ENCODE data around the gene NTM.

NTM gene

DNA sequence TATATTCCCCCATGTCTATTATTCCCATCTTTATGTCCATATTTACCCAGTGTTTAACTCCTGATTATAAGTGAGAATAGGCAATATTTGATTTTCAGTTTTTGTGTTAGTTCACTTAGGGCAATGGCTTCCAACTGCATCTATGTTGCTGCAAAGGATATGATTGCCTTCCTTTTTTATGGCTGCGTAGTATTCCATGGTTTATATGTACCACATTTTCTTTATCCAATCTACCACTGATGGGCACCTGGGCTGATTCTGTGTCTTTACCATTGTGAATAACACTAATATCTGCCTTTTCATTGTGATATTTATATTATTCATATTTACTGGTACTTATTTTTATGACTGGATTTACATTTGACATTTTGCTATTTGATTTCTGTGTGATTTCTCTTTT, 649.6 kb downstream of the NTM start:
- no peaks in the 10 kb centered on the region for H3K9me3 ChIP-seq (ENCODE audit: control insufficient read depth in 2 of 2, low read length in 2 of 2)
- H3K4me1 ChIP-seq (ENCODE audit: control insufficient read depth in 2 of 2, insufficient read depth in 2 of 2, low read length in 2 of 2), result no peaks in the 10 kb centered on the region
- H3K27ac ChIP-seq (ENCODE audit: low read depth in 2 of 2, low read length in 2 of 2), result no peak overlapping the region
- no peaks in the 10 kb centered on the region for H3K36me3 ChIP-seq (ENCODE audit: control insufficient read depth in 2 of 2, insufficient read depth in 2 of 2, low read length in 2 of 2)
- H3K9ac ChIP-seq (ENCODE audit: low read depth in 1 of 2, low read length in 2 of 2), result no peak overlapping the region
- H3K27me3 ChIP-seq (ENCODE audit: control insufficient read depth in 2 of 2, insufficient read depth in 2 of 2, low read length in 2 of 2), result no peaks in the 10 kb centered on the region
- H3K4me3 ChIP-seq (ENCODE audit: low read length in 2 of 2), result no peak overlapping the region

DNA sequence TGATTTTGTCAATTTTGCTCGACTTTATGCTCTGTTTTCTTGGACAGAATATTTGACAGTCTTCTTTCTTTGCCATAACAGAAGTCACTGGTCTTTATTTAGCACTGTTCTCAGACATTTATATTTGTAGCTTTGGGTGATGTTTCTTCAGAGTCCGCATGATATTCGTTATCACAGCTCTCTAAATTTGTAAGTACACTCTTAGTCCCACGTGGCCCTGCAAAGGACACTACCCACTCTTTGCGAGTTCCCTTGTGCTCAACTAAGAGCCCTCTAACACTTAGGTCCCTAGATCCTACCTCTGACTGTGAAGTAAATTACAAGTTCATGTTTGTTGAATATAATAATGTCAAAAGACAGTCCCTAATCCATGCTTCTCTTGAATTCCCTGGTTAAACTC, 651.9 kb downstream of the NTM start:
- no peaks in the 10 kb centered on the region for H3K4me1 ChIP-seq (ENCODE audit: control insufficient read depth in 2 of 2, insufficient read depth in 2 of 2, low read length in 2 of 2)
- H3K27ac ChIP-seq (ENCODE audit: low read depth in 2 of 2, low read length in 2 of 2), result no peak overlapping the region
- no peak overlapping the region for H3K4me3 ChIP-seq (ENCODE audit: low read length in 2 of 2)
- no peaks in the 10 kb centered on the region for H3K27me3 ChIP-seq (ENCODE audit: control insufficient read depth in 2 of 2, insufficient read depth in 2 of 2, low read length in 2 of 2)
- H3K9ac ChIP-seq (ENCODE audit: low read depth in 1 of 2, low read length in 2 of 2), result no peak overlapping the region
- H3K36me3 ChIP-seq (ENCODE audit: control insufficient read depth in 2 of 2, insufficient read depth in 2 of 2, low read length in 2 of 2), result no peaks in the 10 kb centered on the region
- H3K9me3 ChIP-seq (ENCODE audit: control insufficient read depth in 2 of 2, low read length in 2 of 2), result no peaks in the 10 kb centered on the region

DNA sequence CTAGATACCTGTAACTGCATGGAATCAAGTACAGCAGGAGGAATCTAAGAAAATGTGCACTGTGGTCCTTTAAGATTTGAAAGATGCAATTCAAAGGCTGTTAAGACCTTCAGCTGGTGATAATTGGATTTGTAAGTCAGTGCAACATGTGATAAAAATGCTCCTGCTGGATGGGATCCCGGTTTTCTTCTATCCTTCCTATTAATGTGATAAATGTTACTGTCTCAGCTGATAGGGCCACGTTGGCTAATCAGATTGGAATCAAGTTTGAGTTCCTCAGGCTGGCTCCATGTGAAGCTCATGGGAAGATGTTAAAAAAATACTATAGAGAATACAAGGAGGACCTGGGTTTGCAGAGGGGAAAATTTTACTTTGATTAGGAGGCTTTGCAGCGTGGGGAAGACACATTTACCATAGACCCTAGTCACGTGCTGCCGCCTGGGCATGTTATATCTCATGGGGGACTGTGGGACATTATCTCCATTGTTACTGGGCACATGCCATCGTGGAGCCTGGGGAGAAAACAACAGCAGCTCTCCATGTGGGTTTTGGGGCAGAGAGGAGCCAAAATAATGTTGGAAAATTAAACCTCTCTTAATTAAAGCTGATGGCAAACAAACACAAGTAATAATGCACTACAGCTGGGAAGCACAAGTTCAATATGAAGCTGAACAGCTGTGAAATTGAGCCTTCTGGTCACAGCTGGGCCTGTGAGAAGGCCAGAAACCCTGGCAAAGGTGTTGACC, 652.5 kb downstream of the NTM start:
- Histone ChIP-seq H3K36me3 (ENCODE audit: control insufficient read depth in 2 of 2, insufficient read depth in 2 of 2, low read length in 2 of 2) (no peaks in the 10 kb centered on the region), H3K27ac (ENCODE audit: low read depth in 2 of 2, low read length in 2 of 2) (no peak overlapping the region), H3K9me3 (ENCODE audit: control insufficient read depth in 2 of 2, low read length in 2 of 2) (no peaks in the 10 kb centered on the region), H3K4me1 (ENCODE audit: control insufficient read depth in 2 of 2, insufficient read depth in 2 of 2, low read length in 2 of 2) (no peaks in the 10 kb centered on the region), H3K27me3 (ENCODE audit: control insufficient read depth in 2 of 2, insufficient read depth in 2 of 2, low read length in 2 of 2) (no peaks in the 10 kb centered on the region), H3K4me3 (ENCODE audit: low read length in 2 of 2) (no peak overlapping the region), H3K9ac (ENCODE audit: low read depth in 1 of 2, low read length in 2 of 2) (no peak overlapping the region)

DNA sequence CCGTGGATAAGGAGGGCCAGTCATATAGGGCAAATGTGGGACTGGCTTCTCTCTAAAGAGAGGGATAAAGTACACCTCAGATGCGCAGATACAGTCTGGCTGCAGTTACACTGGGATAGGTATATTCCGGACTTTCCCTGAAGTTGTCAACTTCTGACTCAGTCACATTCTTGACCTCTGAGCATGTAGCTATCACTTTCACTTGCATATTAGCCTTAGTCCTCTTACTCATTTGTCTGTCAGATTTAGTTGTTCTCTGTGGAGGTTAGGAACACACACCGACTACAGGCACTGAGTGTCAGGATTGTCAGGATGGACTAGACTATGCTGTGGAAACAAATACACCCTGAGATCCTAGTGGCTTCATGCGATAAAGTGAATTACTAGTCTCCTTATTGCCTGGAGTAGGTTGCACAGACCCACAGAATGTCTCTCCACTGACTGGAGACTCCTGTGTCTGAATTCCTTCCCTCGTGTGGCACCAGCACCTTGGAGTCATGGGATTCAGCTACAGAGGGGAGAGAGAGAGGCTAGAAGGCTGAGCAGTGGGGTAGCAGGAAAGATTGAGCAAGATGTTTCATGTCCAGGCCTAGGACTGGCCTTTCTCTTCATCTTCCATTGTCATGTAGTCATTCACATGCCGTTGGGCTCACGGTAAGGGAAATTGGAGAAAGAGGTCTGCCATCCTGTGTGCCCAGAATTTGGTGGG, 654.3 kb downstream of the NTM start:
- H3K27me3 ChIP-seq (ENCODE audit: control insufficient read depth in 2 of 2, insufficient read depth in 2 of 2, low read length in 2 of 2), result no peaks in the 10 kb centered on the region
- H3K9me3 ChIP-seq (ENCODE audit: control insufficient read depth in 2 of 2, low read length in 2 of 2), result no peaks in the 10 kb centered on the region
- H3K36me3 ChIP-seq (ENCODE audit: control insufficient read depth in 2 of 2, insufficient read depth in 2 of 2, low read length in 2 of 2), result no peaks in the 10 kb centered on the region
- no peak overlapping the region for H3K4me3 ChIP-seq (ENCODE audit: low read length in 2 of 2)
- H3K4me1 ChIP-seq (ENCODE audit: control insufficient read depth in 2 of 2, insufficient read depth in 2 of 2, low read length in 2 of 2), result no peaks in the 10 kb centered on the region
- no peak overlapping the region for H3K9ac ChIP-seq (ENCODE audit: low read depth in 1 of 2, low read length in 2 of 2)
- H3K27ac ChIP-seq (ENCODE audit: low read depth in 2 of 2, low read length in 2 of 2), result no peak overlapping the region

DNA sequence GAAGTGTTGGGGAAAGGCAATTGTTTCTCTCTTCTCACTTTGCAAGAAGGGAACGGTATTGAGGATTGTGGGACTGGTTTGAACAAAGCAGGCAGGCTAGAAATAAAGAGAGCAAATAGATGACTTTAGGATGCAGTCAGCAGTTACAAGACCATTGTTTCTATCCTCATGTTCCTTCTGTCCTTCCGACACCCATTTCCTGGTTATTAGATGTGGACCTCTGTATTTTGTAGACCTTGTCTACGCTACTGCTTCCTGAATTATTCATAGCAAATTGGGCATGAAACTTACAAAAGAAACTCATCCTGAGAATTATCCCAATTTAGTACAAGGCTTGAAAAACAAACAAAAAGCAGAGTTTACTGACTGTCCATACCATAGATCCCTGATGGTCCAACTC, 656.3 kb downstream of the NTM start:
- no peaks in the 10 kb centered on the region for H3K36me3 ChIP-seq (ENCODE audit: control insufficient read depth in 2 of 2, insufficient read depth in 2 of 2, low read length in 2 of 2)

DNA sequence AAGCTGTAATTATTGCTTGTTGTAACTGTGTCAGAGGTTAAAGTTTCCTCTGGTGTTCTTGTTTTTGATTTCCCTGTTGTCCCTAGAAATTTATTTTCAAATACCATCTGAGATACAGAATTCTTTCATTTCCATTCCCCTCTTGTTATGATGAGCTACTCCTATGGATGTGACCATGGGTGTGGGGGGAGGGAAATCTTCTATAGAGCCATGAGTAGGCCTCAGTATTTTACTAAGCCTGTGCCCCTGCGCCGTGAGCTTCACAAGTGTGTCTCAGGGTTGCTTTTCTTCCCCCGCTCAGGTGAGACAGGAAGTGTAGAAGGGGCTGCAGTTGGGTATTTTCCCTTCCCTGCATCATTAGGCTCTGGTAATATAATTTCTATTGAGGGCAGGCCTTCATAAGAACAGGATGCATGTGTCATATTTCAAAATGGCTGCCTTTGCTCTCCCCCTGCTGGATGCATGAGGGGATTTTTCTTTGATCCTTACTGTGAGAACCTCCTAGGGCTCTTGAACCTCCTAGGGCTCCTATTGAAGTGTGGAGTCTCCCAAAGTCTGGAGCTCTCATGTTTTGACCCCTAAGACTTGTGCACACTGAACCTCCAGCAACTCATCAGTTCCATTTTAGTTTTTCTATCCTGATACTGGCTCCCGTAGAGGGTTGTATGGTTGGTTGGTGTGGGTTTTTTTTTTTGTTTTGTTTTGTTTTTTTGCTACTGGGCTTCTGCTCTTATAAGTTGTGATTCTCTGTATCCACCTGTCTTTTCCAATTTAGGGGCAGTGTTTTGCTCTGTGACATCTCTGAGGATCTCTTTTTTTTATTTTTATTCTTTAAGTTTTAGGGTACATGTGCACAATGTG, 658.2 kb downstream of the NTM start:
- Histone ChIP-seq H3K4me1 (ENCODE audit: control insufficient read depth in 2 of 2, insufficient read depth in 2 of 2, low read length in 2 of 2) (no peaks in the 10 kb centered on the region), H3K36me3 (ENCODE audit: control insufficient read depth in 2 of 2, insufficient read depth in 2 of 2, low read length in 2 of 2) (no peaks in the 10 kb centered on the region), H3K4me3 (ENCODE audit: low read length in 2 of 2) (no peak overlapping the region), H3K27me3 (ENCODE audit: control insufficient read depth in 2 of 2, insufficient read depth in 2 of 2, low read length in 2 of 2) (no peaks in the 10 kb centered on the region), H3K9ac (ENCODE audit: low read depth in 1 of 2, low read length in 2 of 2) (no peak overlapping the region), H3K27ac (ENCODE audit: low read depth in 2 of 2, low read length in 2 of 2) (no peak overlapping the region), H3K9me3 (ENCODE audit: control insufficient read depth in 2 of 2, low read length in 2 of 2) (no peaks in the 10 kb centered on the region)

More for the DNA sequence above, 656.3 kb downstream of the NTM start:
- H3K4me3 ChIP-seq (ENCODE audit: low read length in 2 of 2), result no peak overlapping the region
- H3K9me3 ChIP-seq (ENCODE audit: control insufficient read depth in 2 of 2, low read length in 2 of 2), result no peaks in the 10 kb centered on the region
- no peaks in the 10 kb centered on the region for H3K27me3 ChIP-seq (ENCODE audit: control insufficient read depth in 2 of 2, insufficient read depth in 2 of 2, low read length in 2 of 2)
- no peak overlapping the region for H3K27ac ChIP-seq (ENCODE audit: low read depth in 2 of 2, low read length in 2 of 2)
- H3K9ac ChIP-seq (ENCODE audit: low read depth in 1 of 2, low read length in 2 of 2), result no peak overlapping the region
- no peaks in the 10 kb centered on the region for H3K4me1 ChIP-seq (ENCODE audit: control insufficient read depth in 2 of 2, insufficient read depth in 2 of 2, low read length in 2 of 2)

DNA sequence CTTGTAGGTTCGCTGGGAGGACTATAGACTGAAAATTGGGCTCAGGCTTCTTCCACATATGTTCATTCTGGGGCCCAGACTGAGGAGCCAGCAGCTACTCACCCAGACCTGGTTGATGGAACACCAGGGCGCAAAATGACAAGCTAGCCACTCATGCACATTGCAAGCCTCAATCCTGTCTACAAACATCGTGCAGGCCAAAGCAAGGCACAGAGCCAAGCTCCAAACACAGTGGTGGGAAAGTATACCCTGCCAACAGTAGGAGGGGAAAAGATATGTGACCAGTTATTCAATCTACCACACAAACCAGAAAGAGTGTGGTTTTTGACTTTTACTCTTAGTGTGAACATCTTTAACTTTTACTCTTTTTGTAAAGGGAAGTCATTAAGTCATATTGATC, 660.5 kb downstream of the NTM start:
- no peak overlapping the region for H3K27ac ChIP-seq (ENCODE audit: low read depth in 2 of 2, low read length in 2 of 2)
- no peak overlapping the region for H3K9ac ChIP-seq (ENCODE audit: low read depth in 1 of 2, low read length in 2 of 2)
- H3K4me3 ChIP-seq (ENCODE audit: low read length in 2 of 2), result no peak overlapping the region
- H3K4me1 ChIP-seq (ENCODE audit: control insufficient read depth in 2 of 2, insufficient read depth in 2 of 2, low read length in 2 of 2), result no peaks in the 10 kb centered on the region
- no peaks in the 10 kb centered on the region for H3K27me3 ChIP-seq (ENCODE audit: control insufficient read depth in 2 of 2, insufficient read depth in 2 of 2, low read length in 2 of 2)
- no peaks in the 10 kb centered on the region for H3K9me3 ChIP-seq (ENCODE audit: control insufficient read depth in 2 of 2, low read length in 2 of 2)
- H3K36me3 ChIP-seq (ENCODE audit: control insufficient read depth in 2 of 2, insufficient read depth in 2 of 2, low read length in 2 of 2), result no peaks in the 10 kb centered on the region

DNA sequence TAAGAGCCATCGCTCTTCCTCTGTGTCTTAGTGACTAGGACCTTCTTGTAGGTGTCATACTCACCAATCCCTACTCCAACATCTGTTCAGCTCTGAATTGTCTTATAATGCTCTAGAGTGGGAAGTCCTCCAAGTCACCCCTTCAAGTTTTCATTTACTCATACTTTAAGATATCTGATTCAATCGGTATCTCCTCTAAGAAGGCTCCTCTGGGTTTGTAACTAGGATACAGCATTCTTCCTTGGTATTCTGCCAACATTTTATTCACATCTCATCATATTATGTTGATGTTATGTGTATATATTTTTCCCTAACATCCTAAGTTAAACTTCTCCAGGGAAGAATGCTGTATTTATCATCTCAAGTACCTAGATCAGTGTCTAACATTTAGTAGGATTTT, 662.1 kb downstream of the NTM start:
- Histone ChIP-seq H3K4me3 (ENCODE audit: low read length in 2 of 2) (no peak overlapping the region), H3K9me3 (ENCODE audit: control insufficient read depth in 2 of 2, low read length in 2 of 2) (no peaks in the 10 kb centered on the region), H3K27ac (ENCODE audit: low read depth in 2 of 2, low read length in 2 of 2) (no peak overlapping the region), H3K36me3 (ENCODE audit: control insufficient read depth in 2 of 2, insufficient read depth in 2 of 2, low read length in 2 of 2) (no peaks in the 10 kb centered on the region), H3K9ac (ENCODE audit: low read depth in 1 of 2, low read length in 2 of 2) (no peak overlapping the region), H3K27me3 (ENCODE audit: control insufficient read depth in 2 of 2, insufficient read depth in 2 of 2, low read length in 2 of 2) (no peaks in the 10 kb centered on the region), H3K4me1 (ENCODE audit: control insufficient read depth in 2 of 2, insufficient read depth in 2 of 2, low read length in 2 of 2) (no peaks in the 10 kb centered on the region)

DNA sequence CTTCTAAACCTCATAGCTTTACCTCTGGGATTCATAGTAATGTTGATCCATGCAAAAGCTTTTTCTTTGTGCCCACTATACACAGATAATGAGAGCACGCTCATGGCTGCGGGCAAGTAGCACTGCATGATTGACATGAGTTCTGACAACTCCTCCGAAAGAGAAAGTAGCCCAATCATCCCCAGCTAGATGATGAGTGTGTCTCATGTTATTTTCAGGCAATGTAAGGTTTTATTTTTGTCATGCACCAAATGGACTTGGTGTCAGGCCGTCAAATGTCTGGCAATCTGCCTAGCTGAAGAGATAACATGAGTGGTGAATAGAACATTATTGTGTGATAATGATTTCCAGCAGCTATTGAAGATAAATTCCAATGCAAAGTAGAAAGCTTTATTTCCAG, 662.6 kb downstream of the NTM start:
- Histone ChIP-seq H3K4me3 (ENCODE audit: low read length in 2 of 2) (no peak overlapping the region), H3K36me3 (ENCODE audit: control insufficient read depth in 2 of 2, insufficient read depth in 2 of 2, low read length in 2 of 2) (no peaks in the 10 kb centered on the region), H3K27me3 (ENCODE audit: control insufficient read depth in 2 of 2, insufficient read depth in 2 of 2, low read length in 2 of 2) (no peaks in the 10 kb centered on the region), H3K9me3 (ENCODE audit: control insufficient read depth in 2 of 2, low read length in 2 of 2) (no peaks in the 10 kb centered on the region), H3K27ac (ENCODE audit: low read depth in 2 of 2, low read length in 2 of 2) (no peak overlapping the region), H3K9ac (ENCODE audit: low read depth in 1 of 2, low read length in 2 of 2) (no peak overlapping the region), H3K4me1 (ENCODE audit: control insufficient read depth in 2 of 2, insufficient read depth in 2 of 2, low read length in 2 of 2) (no peaks in the 10 kb centered on the region)

DNA sequence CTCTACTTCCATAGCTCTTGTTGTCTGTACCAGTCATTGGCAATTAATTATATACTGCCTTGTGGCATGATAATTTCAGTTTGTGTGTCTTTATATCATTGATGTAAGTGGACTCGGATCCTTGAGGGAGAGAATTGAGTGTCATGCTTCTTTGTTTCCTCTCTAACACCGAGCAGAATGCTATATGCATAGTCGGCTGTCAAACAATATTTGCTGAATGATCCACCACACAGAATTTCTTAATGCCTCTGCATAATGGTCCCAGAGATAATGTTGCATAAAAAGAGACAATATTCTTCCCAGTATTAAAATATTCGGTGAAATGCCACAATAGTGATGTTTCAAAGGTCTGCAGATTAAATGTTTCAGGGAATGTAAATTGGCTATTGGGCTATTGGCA, 664.8 kb downstream of the NTM start:
- H3K36me3 ChIP-seq (ENCODE audit: control insufficient read depth in 2 of 2, insufficient read depth in 2 of 2, low read length in 2 of 2), result no peaks in the 10 kb centered on the region
- no peak overlapping the region for H3K4me3 ChIP-seq (ENCODE audit: low read length in 2 of 2)
- no peaks in the 10 kb centered on the region for H3K9me3 ChIP-seq (ENCODE audit: control insufficient read depth in 2 of 2, low read length in 2 of 2)
- no peaks in the 10 kb centered on the region for H3K27me3 ChIP-seq (ENCODE audit: control insufficient read depth in 2 of 2, insufficient read depth in 2 of 2, low read length in 2 of 2)
- no peak overlapping the region for H3K9ac ChIP-seq (ENCODE audit: low read depth in 1 of 2, low read length in 2 of 2)
- no peaks in the 10 kb centered on the region for H3K4me1 ChIP-seq (ENCODE audit: control insufficient read depth in 2 of 2, insufficient read depth in 2 of 2, low read length in 2 of 2)
- H3K27ac ChIP-seq (ENCODE audit: low read depth in 2 of 2, low read length in 2 of 2), result no peak overlapping the region

All from mucosa of rectum (tissue), 2 donors.